Choroid plexus epithelial cell (primary cell): ENCODE measurements around the gene CAPN9.
"Not testable (repeated sequence)": the region's sequence is repeated elsewhere in the genome, so short reads cannot be mapped to it uniquely, and the experiment has no call there.

Experiments used
- DNase-seq: peaks from one replicate; pipeline ENCODE4 v3.0.0-alpha.2; 2010; ENCODE audit warnings: low read depth
- H3K4me3 ChIP-seq: 2 replicates; pipeline ENCODE4 v1.5.1; 2011; ENCODE audit warnings: low read depth, mild to moderate bottlenecking, control low read depth, low read length, moderate library complexity
- CTCF ChIP-seq: conservative IDR thresholded peaks from 2 replicates; pipeline ENCODE4 v1.5.1; 2011; ENCODE audit warnings: low read depth, mild to moderate bottlenecking, control low read depth, inconsistent platforms, low read length, moderate library complexity

The CAPN9 gene

DNA sequence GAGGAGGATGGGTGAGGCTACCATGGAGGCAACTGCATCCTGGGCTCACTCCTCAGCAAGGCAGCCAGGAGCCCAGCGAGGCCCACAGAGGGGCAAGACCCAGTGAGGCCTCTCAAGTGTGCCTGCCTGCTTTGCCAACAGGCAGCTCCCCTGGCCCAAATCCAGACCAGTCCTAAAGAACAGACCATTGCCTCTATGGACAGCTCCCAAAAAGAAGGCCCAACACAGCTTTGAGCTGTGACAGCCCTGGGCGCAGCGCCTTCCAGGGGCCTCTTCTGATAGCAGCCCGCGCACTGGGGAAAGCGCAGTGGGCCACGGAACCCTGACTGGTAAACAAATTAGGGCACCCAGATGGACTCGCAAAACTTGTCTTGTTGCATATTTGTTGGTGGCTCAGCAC, 95.6 kb downstream of the CAPN9 start:
- DNase-seq: no peak
- no peak for TF ChIP-seq CTCF
- H3K4me3 ChIP-seq: no peak overlapping the region

- TF ChIP-seq CTCF: no peak
- DNase-seq: no peak
Observed at GRCh38 chr1:230843503-230844309, 96.5 kb downstream of the CAPN9 start.

GRCh38 chr1:230844561-230844960, 97.4 kb downstream of the CAPN9 start:
- DNase-seq: no peak
- no peak for TF ChIP-seq CTCF
- no peak overlapping the region for H3K4me3 ChIP-seq

More at GRCh38 chr1:230843503-230844309, 96.5 kb downstream of the CAPN9 start:
- H3K4me3 ChIP-seq: no peak overlapping the region

GRCh38 chr1:230845184-230845583, 98.0 kb downstream of the CAPN9 start:
- H3K4me3 ChIP-seq: not testable (repeated sequence)
- DNase-seq: peak; percentile 39

DNA sequence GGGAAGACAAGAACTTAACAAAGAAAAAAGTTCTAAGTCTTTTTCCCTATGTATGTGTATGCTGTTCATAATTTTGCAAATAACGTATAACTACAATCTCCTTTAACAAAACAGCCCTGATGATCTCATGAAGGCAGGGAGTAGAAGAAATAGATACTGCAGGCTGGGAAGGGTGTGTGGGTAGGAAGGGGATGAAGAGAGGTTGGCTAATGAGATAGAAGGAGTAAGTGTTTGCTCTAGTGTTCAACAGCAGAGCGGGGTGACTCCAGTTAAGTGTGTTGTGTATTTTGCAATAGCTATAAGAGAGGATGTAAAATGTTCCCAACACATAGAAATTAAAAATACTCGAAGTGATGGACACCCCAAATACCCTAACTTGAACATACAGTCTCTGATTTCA, 101.0 kb downstream of the CAPN9 start:
- no peak for DNase-seq
- no peak for TF ChIP-seq CTCF
- no peak overlapping the region for H3K4me3 ChIP-seq

- TF ChIP-seq CTCF: no peak
- peak; percentile 95 for DNase-seq
- peak overlapping the region; percentile 24 for H3K4me3 ChIP-seq
Observed at GRCh38 chr1:230849451-230850224, 102.5 kb downstream of the CAPN9 start.

DNA sequence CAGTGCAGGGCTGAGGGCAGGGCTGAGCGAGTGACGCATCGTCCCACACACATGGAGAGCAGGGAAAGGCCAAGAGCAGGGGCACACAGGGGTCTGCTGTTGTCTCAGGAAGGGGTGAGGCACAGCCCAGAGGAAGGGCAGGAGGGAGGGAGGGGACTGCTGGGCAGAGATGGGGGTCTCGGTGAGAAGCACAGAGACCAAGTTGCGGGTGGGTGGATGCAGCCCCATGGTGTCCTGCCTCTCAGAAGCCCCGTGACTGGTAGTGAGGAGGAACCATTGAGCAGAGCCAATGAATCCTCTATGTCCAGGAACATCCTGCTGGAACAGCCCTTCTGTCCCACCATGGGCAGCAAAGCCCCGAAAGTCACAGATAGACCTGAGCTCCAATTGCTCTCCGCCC, 103.4 kb downstream of the CAPN9 start:
- no peak overlapping the region for H3K4me3 ChIP-seq
- no peak for TF ChIP-seq CTCF
- DNase-seq: no peak
